ENCODE data around the gene MT1F.

The MT1F gene

GRCh38 chr16:56625140-56625942 lies 32.4 kb upstream of the MT1F start, which contains the start of gene MT1E:
Gene MT1E (plus strand): TSS chr16:56625781. CDS start chr16:56625852, 71 bp downstream.
- H3K9me3 ChIP-seq: no peaks in the 10 kb centered on the region
- peaks cover 80% of the 10 kb centered on the region for H3K27me3 ChIP-seq
- no peak within 1 kb of the TSS for H3K27ac ChIP-seq
- peaks cover 25% of the 10 kb centered on the region; the same call in 1 of the 2 replicates for H4K20me1 ChIP-seq
- no peak for TF ChIP-seq Cebpa-rat (IDR thresholded peaks at IDR 0.05)
- no peak within 1 kb of the TSS for H3K9ac ChIP-seq
- H3K4me3 ChIP-seq: peak within 1 kb of the TSS; percentile 53
- H3K4me1 ChIP-seq: peaks cover 11% of the 10 kb centered on the region
- H3K4me2 ChIP-seq: peak within 1 kb of the TSS; percentile 60
- H3K36me3 ChIP-seq: no peaks in the 10 kb centered on the region

GRCh38 chr16:56625943-56626654 lies 31.7 kb upstream of the MT1F start:
- H3K4me2 ChIP-seq: peak overlapping the region; percentile 60
- peaks cover 86% of the 10 kb centered on the region for H3K27me3 ChIP-seq
- H3K27ac ChIP-seq: no peak overlapping the region
- no peak for TF ChIP-seq Cebpa-rat (IDR thresholded peaks at IDR 0.05)
- peak overlapping the region; percentile 53; the same call in 1 of the 2 replicates for H3K4me3 ChIP-seq
- peaks cover 27% of the 10 kb centered on the region; the same call in 1 of the 2 replicates for H4K20me1 ChIP-seq
- H3K36me3 ChIP-seq: no peaks in the 10 kb centered on the region
- no peak overlapping the region for H3K9ac ChIP-seq
- H3K4me1 ChIP-seq: peaks cover 11% of the 10 kb centered on the region
- H3K9me3 ChIP-seq: no peaks in the 10 kb centered on the region

GRCh38 chr16:56626685-56627084 lies 31.1 kb upstream of the MT1F start:
- Histone ChIP-seq H3K4me2 (no peak overlapping the region), H3K4me1 (peaks cover 11% of the 10 kb centered on the region), H3K36me3 (no peaks in the 10 kb centered on the region), H3K27me3 (peaks cover 86% of the 10 kb centered on the region), H4K20me1 (peaks cover 33% of the 10 kb centered on the region), H3K9ac (no peak overlapping the region), H3K27ac (no peak overlapping the region), H3K9me3 (no peaks in the 10 kb centered on the region), H3K4me3 (no peak overlapping the region)
- TF ChIP-seq Cebpa-rat (IDR thresholded peaks at IDR 0.05): no peak

GRCh38 chr16:56628486-56629350 lies 29.0 kb upstream of the MT1F start:
- no peak for TF ChIP-seq Cebpa-rat (IDR thresholded peaks at IDR 0.05)
- H3K4me1 ChIP-seq: peaks cover 11% of the 10 kb centered on the region
- peaks cover 98% of the 10 kb centered on the region for H3K27me3 ChIP-seq
- H4K20me1 ChIP-seq: peaks cover 53% of the 10 kb centered on the region
- no peaks in the 10 kb centered on the region for H3K9me3 ChIP-seq
- no peak overlapping the region for H3K9ac ChIP-seq
- H3K36me3 ChIP-seq: no peaks in the 10 kb centered on the region
- no peak overlapping the region for H3K4me2 ChIP-seq
- H3K4me3 ChIP-seq: no peak overlapping the region
- no peak overlapping the region for H3K27ac ChIP-seq

DNA sequence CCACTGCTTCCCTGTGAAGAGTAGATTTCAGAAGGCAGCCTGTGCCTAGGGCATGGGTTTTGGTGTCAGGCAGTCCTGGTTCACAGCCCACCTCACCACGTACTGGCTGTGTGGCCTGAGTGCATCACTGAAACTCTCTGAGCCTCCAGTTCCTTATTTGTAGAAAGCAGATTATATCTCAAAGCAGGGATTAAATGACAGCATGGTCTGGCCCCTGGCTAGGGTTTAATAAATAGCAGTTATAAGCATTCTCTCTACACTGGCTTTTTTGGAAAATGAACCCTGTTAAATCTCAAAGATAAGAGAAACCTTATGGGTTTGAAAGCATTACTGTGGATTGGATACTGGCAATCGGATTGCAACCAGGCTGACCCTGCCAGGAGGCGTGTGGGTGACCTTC lies 28.2 kb upstream of the MT1F start:
- Histone ChIP-seq H3K36me3 (no peaks in the 10 kb centered on the region), H3K4me3 (no peak overlapping the region), H3K4me2 (no peak overlapping the region), H3K9ac (no peak overlapping the region), H3K4me1 (peaks cover 11% of the 10 kb centered on the region), H3K27me3 (peaks cover 100% of the 10 kb centered on the region), H3K9me3 (peaks cover under 1% of the 10 kb centered on the region; the same call in 1 of the 2 replicates), H4K20me1 (peaks cover 57% of the 10 kb centered on the region), H3K27ac (no peak overlapping the region)
- no peak for TF ChIP-seq Cebpa-rat (IDR thresholded peaks at IDR 0.05)

DNA sequence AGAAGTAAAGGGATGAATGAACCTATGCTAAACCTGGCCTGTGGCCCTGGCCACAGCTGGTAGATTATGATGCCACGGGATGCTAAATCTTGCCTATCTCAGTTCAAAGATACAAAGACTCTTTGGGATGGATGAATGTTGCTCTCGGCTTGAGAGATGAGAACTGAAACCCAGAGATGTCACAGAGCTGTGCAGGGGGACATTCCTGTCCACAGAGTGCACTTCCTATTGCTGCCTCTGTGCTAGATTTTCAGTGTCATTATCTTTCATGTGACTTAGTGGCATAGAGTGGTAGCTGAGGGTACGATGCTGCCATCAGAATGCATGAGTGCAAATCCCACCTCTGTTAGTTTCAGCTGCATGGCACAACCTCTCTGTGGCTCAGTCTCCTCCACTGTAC lies 27.6 kb upstream of the MT1F start:
- H4K20me1 ChIP-seq: peaks cover 57% of the 10 kb centered on the region
- H3K4me1 ChIP-seq: peaks cover 10% of the 10 kb centered on the region
- no peaks in the 10 kb centered on the region for H3K36me3 ChIP-seq
- TF ChIP-seq Cebpa-rat (IDR thresholded peaks at IDR 0.05): no peak
- H3K4me3 ChIP-seq: no peak overlapping the region
- H3K27me3 ChIP-seq: peaks cover 100% of the 10 kb centered on the region
- H3K9ac ChIP-seq: no peak overlapping the region
- no peak overlapping the region for H3K27ac ChIP-seq
- no peak overlapping the region for H3K4me2 ChIP-seq
- peaks cover 7% of the 10 kb centered on the region for H3K9me3 ChIP-seq

GRCh38 chr16:56631197-56631596 lies 26.6 kb upstream of the MT1F start:
- Histone ChIP-seq H4K20me1 (peaks cover 57% of the 10 kb centered on the region), H3K36me3 (no peaks in the 10 kb centered on the region), H3K27ac (no peak overlapping the region), H3K4me2 (no peak overlapping the region), H3K9me3 (peaks cover 16% of the 10 kb centered on the region), H3K4me3 (no peak overlapping the region), H3K9ac (no peak overlapping the region), H3K27me3 (peaks cover 100% of the 10 kb centered on the region), H3K4me1 (no peaks in the 10 kb centered on the region)
- no peak for TF ChIP-seq Cebpa-rat (IDR thresholded peaks at IDR 0.05)

DNA sequence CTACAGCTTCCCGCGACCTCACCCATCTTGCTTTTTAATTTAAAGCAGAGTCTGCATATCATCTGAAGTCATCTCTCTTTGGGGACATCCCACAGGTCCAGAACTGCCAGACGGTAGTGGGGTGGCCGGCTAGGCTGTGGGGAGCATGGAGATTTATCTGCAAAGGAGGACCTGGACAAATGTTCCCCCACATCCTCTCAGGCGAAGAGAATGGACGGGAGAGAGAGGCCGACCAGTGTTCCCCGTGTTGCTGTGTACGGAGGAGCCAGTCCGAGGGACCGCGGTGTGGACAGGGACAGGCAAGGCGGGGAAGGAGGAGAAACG lies 26.0 kb upstream of the MT1F start:
- Histone ChIP-seq H3K4me1 (no peaks in the 10 kb centered on the region), H3K9me3 (peaks cover 16% of the 10 kb centered on the region), H3K9ac (no peak overlapping the region), H3K4me3 (no peak overlapping the region), H4K20me1 (peaks cover 57% of the 10 kb centered on the region), H3K36me3 (no peaks in the 10 kb centered on the region), H3K4me2 (no peak overlapping the region), H3K27me3 (peaks cover 100% of the 10 kb centered on the region), H3K27ac (no peak overlapping the region)
- no peak for TF ChIP-seq Cebpa-rat (IDR thresholded peaks at IDR 0.05)

- H3K36me3 ChIP-seq: no peaks in the 10 kb centered on the region
- H3K4me1 ChIP-seq: no peaks in the 10 kb centered on the region
- no peak for TF ChIP-seq Cebpa-rat (IDR thresholded peaks at IDR 0.05)
- no peak within 1 kb of the TSS for H3K4me3 ChIP-seq
- H3K4me2 ChIP-seq: no peak within 1 kb of the TSS
- H3K9ac ChIP-seq: no peak within 1 kb of the TSS
- peaks cover 61% of the 10 kb centered on the region for H4K20me1 ChIP-seq
- peaks cover 16% of the 10 kb centered on the region for H3K9me3 ChIP-seq
- no peak within 1 kb of the TSS for H3K27ac ChIP-seq
- H3K27me3 ChIP-seq: peaks cover 100% of the 10 kb centered on the region
Measured at GRCh38 chr16:56632156-56632847, 25.5 kb upstream of the MT1F start, which contains the start of gene MT1M. Gene MT1M (plus strand): TSS chr16:56632659. CDS start chr16:56632732, 73 bp downstream.

All from BLaER1 (cell line).